HG03520 (cell line): ENCODE results near the gene CST3.
A peak's percentile ranks its signal among the peaks of the same experiment; 100 is the strongest.
"Not testable (repeated sequence)": the region's sequence is repeated elsewhere in the genome, so short reads cannot be mapped to it uniquely, and the experiment has no call there.

Experiments used
- ATAC-seq: cut with Tn5 transposase; IDR thresholded peaks from one replicate; pipeline ENCODE4 v1.9.1; 2021; ENCODE audit warnings: mild to moderate bottlenecking, moderate library complexity; ENCODE audit not compliant: unreplicated experiment

The CST3 gene

DNA sequence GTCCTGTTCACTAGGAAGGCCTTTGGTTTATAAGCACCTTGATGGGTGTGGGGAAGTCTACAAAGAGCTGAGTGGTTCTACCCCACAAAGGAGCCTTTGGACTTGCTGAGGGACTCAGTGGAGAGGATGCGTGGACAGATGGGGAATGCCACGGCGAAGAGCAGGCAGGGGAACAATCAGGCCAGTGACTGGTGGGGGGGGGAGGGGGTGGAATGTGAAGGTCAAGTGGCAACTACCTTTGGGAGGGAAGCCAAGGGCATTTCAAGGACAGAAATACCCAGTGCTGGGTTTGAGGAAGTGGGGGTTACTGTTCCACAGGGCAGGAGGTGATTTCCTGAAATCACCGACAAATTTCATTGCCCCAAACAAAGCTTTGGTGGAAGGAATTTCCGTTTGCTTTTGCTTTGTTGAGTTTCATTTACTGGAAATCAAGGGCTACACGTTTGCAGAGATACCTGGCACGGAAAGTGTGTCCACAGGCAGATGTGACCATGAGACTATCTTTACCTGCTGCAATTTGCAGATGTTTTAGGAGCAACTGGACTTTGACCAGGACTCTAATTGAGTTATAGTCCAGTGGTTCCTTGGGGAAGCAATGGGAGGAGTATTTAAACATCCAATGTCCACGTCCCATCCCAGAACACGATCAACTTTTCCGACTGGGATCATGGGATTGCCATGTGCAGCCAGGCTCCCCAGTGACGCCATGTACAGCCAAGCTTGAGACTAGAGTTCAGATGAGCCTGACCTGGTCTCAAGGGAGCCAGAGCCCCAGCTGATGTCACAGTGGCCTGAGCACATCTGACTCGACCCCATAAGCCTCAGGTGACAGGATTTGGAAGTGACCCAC is 8.0 kb downstream of the CST3 start:
- ATAC-seq: no peak

GRCh38 chr20:23629017-23629541 is 8.7 kb downstream of the CST3 start:
- ATAC-seq: no peak

- no peak for ATAC-seq
Measured at GRCh38 chr20:23628402-23629016, 9.2 kb downstream of the CST3 start.

- no peak for ATAC-seq
Measured at GRCh38 chr20:23627501-23627900, 10.3 kb downstream of the CST3 start.

DNA sequence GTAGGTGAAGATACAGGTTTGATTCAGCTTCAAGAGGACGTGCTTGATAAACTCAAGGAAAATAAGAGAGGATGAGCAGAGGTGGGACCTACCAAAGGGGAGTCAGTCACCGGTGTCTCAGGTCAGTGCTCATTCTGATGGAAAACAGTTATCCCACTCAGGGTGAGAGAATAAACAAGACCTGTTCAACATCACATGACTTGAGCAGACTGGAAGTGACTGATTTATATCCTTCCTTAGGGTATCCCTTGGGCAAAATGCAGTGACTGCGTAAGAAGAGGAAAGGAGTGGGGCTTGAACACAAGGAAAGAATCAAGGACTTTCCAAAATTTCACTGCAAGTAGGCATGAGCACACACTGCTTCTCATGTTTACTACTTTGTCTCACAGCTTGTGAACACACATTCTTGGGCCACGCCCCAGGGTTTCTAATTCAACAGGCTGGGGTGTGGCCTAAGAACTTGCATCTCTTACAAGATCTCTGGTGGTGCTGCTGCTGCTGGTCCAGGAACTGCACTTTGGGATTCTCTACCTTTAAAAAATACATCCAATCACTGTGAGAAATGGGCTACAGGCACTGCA is 11.6 kb downstream of the CST3 start:
- no peak for ATAC-seq

GRCh38 chr20:23625236-23625964 is 12.4 kb downstream of the CST3 start:
- ATAC-seq: no peak

- no peak for ATAC-seq
Measured at GRCh38 chr20:23624324-23624691, 13.4 kb downstream of the CST3 start.

- ATAC-seq: no peak
Measured at GRCh38 chr20:23623666-23624323, 14.0 kb downstream of the CST3 start.

- ATAC-seq: peak; percentile 44
Measured at GRCh38 chr20:23622839-23623343, 14.9 kb downstream of the CST3 start.

DNA sequence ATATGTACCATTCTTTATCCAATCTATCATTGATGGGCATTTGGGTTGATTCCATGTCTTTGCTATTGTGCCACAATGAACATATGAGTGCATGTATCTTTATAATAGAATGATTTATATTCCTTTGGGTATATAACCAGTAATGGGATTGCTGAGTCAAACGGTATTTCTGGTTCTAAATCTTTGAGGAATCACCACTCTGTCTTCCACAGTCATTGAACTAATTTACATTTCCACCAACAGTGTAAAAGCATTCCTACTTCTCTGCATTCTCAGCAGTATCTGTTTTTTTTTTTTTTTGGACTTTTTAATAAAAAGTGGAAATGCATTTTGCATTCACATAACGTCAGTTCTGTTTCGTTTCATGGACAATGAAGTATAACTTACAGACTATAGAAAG is 15.4 kb downstream of the CST3 start:
- not testable (repeated sequence) for ATAC-seq

DNA sequence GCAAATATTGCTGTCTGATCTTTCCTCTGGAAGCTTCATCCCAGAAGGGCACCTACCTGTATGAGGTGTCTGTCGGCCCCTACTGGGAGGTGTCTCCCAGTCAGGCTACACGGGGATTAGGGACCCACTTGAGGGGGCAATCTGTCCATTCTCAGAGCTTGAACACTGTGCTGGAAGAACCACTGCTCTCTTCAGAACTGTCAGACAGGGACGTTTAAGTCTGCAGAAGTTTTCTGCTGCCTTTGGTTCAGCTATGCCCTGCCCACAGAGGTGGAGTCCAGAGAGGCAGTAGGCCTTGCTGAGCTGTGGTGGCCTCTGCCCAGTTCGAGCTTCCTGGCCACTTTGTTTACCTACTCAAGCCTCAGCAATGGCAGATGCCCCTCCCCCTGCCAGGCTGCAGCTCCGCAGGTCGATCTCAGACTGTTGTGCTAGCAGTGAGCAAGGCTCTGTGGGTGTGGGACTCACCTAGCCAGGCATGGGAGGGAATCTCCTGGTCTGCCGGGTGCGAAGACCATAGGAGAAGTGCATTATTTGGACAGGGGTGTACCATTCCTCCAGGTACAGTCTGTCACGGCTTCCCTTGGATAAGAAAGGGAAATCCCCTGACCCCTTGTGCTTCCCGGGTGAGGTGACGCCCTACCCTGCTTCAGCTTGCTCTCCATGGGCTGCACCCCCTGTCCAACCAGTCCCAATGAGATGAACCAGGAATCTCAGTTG is 16.9 kb downstream of the CST3 start:
- not testable (repeated sequence) for ATAC-seq

DNA sequence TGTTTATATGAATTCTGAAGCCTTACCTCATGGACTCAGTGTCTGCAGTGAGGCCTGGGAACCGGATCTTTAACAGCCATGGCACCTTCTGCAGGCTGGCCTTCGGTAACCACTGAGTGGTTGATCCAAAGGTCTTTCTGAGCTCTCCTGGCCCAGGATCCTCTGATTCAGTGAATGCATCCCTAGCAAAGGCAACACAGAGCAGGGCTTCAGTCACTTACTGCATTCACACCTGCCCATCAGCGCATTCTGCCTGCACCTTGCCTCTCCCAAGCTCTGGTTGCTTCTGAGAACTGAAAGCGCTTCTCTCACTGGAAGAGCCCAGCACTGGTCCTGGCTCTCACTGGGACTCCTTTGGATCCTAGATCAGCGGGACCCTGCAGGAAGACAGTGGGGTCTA is 23.6 kb downstream of the CST3 start:
- no peak for ATAC-seq

GRCh38 chr20:23613676-23614075 is 24.1 kb downstream of the CST3 start:
- ATAC-seq: no peak

DNA sequence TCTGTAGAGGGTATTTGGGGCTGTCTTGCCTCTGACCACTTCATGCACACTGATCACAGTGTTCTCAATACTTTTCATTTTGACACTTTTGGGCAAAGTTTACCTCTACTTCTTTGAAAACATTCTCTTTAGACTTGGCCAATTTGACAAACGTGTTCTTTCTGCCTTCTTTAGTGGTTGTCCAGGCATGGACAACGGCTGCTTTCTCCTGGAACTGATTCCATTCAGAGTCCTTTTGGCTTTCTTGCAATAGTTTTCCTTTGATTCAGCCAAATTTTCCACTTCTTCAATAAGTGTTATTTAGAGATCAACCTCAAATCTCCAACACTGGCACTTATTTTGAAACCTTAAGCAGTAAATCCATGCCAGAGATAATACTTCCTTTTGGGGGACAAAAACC is 25.4 kb downstream of the CST3 start:
- no peak for ATAC-seq

- no peak for ATAC-seq
Measured at GRCh38 chr20:23609486-23610109, 28.2 kb downstream of the CST3 start.

DNA sequence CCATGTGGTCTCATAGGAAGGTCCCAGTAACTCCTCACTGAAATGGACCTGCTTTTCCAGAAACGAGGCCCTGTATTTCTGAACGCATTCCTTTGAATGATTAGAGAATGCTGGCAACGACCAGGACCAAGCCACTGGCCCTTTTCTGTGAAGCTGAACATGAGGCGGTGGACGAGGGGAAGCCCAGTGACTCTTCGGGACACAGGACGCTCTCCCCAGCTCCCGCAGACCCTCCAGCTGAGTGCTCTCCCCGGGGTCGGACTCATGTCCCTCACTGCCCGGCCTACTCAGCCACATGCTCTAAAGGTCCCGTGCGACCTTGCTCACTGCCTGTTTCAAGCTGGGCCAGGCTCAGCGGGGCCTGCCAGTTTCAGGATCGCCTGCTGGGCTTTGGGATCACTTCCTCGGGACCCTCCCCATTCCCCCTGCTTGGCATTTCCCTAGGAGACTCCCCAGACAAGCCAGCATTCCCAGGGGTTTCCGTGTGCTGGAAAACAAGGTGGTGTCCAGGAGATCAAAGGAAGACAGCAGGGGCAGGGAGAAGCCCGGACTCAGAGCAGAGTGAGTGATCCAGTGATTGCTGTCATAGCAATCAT is 29.4 kb downstream of the CST3 start:
- ATAC-seq: no peak

DNA sequence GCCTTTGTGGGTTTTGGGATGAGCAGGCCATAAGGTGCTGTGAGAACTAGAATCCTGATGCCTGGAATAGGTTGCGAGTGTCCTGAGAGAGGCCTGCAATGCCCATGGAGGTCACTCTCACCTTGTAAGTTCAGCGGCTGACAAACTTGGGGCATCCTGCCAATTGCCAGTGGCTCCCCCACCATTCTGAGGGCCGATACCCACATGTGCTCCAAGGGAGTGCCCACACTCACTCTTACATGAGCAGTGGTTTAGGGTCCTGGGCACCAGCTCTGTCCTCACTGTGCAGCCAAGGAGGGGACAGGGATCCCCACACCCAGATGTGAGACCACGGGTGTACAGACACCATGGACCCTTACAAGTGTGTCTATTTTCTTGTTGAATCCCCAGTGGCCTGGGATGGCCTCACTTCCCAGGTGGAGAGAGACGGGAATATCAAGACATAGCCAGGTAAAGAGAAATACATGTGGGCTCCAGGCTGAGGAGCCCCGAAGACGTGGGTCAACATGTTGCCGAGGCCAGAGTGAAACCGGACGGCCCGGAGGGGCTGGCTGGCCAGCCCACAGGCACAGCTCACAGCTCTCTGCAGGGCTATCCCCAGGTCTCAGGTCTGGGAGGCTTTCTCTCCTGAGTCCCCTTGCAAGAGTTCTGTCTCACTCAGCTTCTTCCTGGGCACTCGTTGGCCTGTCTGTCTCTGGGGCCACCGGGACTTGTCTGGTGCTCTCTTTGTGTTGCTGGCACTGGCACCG is 30.1 kb downstream of the CST3 start:
- no peak for ATAC-seq

- ATAC-seq: peak; percentile 95
Measured at GRCh38 chr20:23606652-23607049, 31.1 kb downstream of the CST3 start.
